HEK293 (cell line): Measurements from ENCODE around the gene DNAAF8.

Experiments
- BCL11A ChIP-seq: fragments of 450-650 bp; formaldehyde crosslinking; IDR thresholded peaks from 2 replicates; pipeline ENCODE4 v1.5.1; 2016; ENCODE audit warnings: low read depth, missing biosample characterization, missing genetic modification characterization
- BCL11B ChIP-seq: fragments of 450-650 bp; formaldehyde crosslinking; IDR thresholded peaks from 2 replicates; pipeline ENCODE4 v1.5.1; 2016; ENCODE audit warnings: low read depth, missing biosample characterization, missing genetic modification characterization
- GLI2 ChIP-seq: fragments of 450-650 bp; formaldehyde crosslinking; IDR thresholded peaks from 2 replicates; pipeline ENCODE4; 2017; ENCODE audit warnings: missing biosample characterization, missing genetic modification characterization, low read depth, borderline replicate concordance
- KLF16 ChIP-seq: fragments of 450-650 bp; formaldehyde crosslinking; IDR thresholded peaks from 2 replicates; pipeline ENCODE4 v1.5.1; 2017; ENCODE audit warnings: missing biosample characterization, missing genetic modification characterization
- SALL2 ChIP-seq: fragments of 450-650 bp; formaldehyde crosslinking; IDR thresholded peaks from 2 replicates; pipeline ENCODE4 v1.5.0; 2017; ENCODE audit warnings: missing biosample characterization, mild to moderate bottlenecking, missing genetic modification characterization, borderline replicate concordance
- SCRT1 ChIP-seq: fragments of 450-650 bp; formaldehyde crosslinking; IDR thresholded peaks from 2 replicates; pipeline ENCODE4 v1.5.1; 2016; ENCODE audit warnings: missing biosample characterization, missing genetic modification characterization, borderline replicate concordance
- SP2 ChIP-seq: fragments of 450-650 bp; formaldehyde crosslinking; IDR thresholded peaks from 2 replicates; pipeline ENCODE4 v1.5.1; 2016; ENCODE audit warnings: missing biosample characterization, missing genetic modification characterization
- SP3 ChIP-seq: fragments of 450-650 bp; formaldehyde crosslinking; IDR thresholded peaks from 2 replicates; pipeline ENCODE4 v1.5.1; 2016; ENCODE audit warnings: missing biosample characterization, missing genetic modification characterization
- YY2 ChIP-seq: fragments of 450-650 bp; formaldehyde crosslinking; IDR thresholded peaks from 2 replicates; pipeline ENCODE4 v1.5.1; 2016; ENCODE audit warnings: missing biosample characterization, missing genetic modification characterization
- ZBTB8A ChIP-seq: fragments of 450-650 bp; formaldehyde crosslinking; IDR thresholded peaks from 2 replicates; pipeline ENCODE4 v1.5.1; 2016; ENCODE audit warnings: missing biosample characterization, missing genetic modification characterization
- ZNF214 ChIP-seq: fragments of 450-650 bp; formaldehyde crosslinking; IDR thresholded peaks from 2 replicates; pipeline ENCODE4 v1.5.1; 2017; ENCODE audit warnings: missing biosample characterization, mild to moderate bottlenecking, missing genetic modification characterization, borderline replicate concordance
- ZNF266 ChIP-seq: fragments of 450-650 bp; formaldehyde crosslinking; IDR thresholded peaks from 2 replicates; pipeline ENCODE4 v1.5.1; 2016; ENCODE audit warnings: missing biosample characterization, missing genetic modification characterization, low read depth
- ZNF302 ChIP-seq: fragments of 450-650 bp; formaldehyde crosslinking; IDR thresholded peaks from 2 replicates; pipeline ENCODE4 v1.5.1; 2016; ENCODE audit warnings: missing biosample characterization, missing genetic modification characterization, low read depth
- ZNF37A ChIP-seq: fragments of 450-650 bp; IDR thresholded peaks from 2 replicates; pipeline ENCODE4 v1.5.1; 2018; ENCODE audit warnings: missing biosample characterization, missing genetic modification characterization
- ZNF394 ChIP-seq: fragments of 450-650 bp; formaldehyde crosslinking; IDR thresholded peaks from 2 replicates; pipeline ENCODE4 v1.5.1; 2016; ENCODE audit warnings: missing biosample characterization, missing genetic modification characterization, mild to moderate bottlenecking, moderate library complexity, borderline replicate concordance
- ZNF48 ChIP-seq: fragments of 450-650 bp; formaldehyde crosslinking; IDR thresholded peaks from 2 replicates; pipeline ENCODE4 v1.5.1; 2016; ENCODE audit warnings: missing biosample characterization, missing genetic modification characterization
- ZNF530 ChIP-seq: fragments of 450-650 bp; formaldehyde crosslinking; IDR thresholded peaks from 2 replicates; pipeline ENCODE4 v1.5.1; 2016; ENCODE audit warnings: low read depth, missing biosample characterization, missing genetic modification characterization
- ZNF600 ChIP-seq: fragments of 450-650 bp; formaldehyde crosslinking; IDR thresholded peaks from 2 replicates; pipeline ENCODE4 v1.5.1; 2016; ENCODE audit warnings: missing biosample characterization, missing genetic modification characterization
- ZNF610 ChIP-seq: fragments of 450-650 bp; formaldehyde crosslinking; IDR thresholded peaks from 2 replicates; pipeline ENCODE4 v1.5.1; 2016; ENCODE audit warnings: missing biosample characterization, missing genetic modification characterization, borderline replicate concordance
- ZNF747 ChIP-seq: fragments of 450-650 bp; formaldehyde crosslinking; IDR thresholded peaks from 2 replicates; pipeline ENCODE4 v1.5.1; 2016; ENCODE audit warnings: missing biosample characterization, missing genetic modification characterization
- ZNF792 ChIP-seq: fragments of 450-650 bp; formaldehyde crosslinking; IDR thresholded peaks from 2 replicates; pipeline ENCODE4 v1.5.1; 2016; ENCODE audit warnings: missing biosample characterization, missing genetic modification characterization
- ZNF837 ChIP-seq: fragments of 450-650 bp; formaldehyde crosslinking; IDR thresholded peaks from 2 replicates; pipeline ENCODE4 v1.5.1; 2016; ENCODE audit warnings: missing biosample characterization, missing genetic modification characterization
- ZNF843 ChIP-seq: fragments of 450-650 bp; formaldehyde crosslinking; IDR thresholded peaks from 2 replicates; pipeline ENCODE4 v1.5.1; 2016; ENCODE audit warnings: missing biosample characterization, missing genetic modification characterization
- ZSCAN16 ChIP-seq: fragments of 450-650 bp; formaldehyde crosslinking; IDR thresholded peaks from 2 replicates; pipeline ENCODE4 v1.5.1; 2016; ENCODE audit warnings: missing biosample characterization, missing genetic modification characterization
- ZSCAN30 ChIP-seq: fragments of 450-650 bp; IDR thresholded peaks from 2 replicates; pipeline ENCODE4 v1.5.1; 2018; ENCODE audit warnings: missing biosample characterization, mild to moderate bottlenecking, missing genetic modification characterization, moderate library complexity
- ZXDB ChIP-seq: fragments of 450-650 bp; formaldehyde crosslinking; IDR thresholded peaks from 2 replicates; pipeline ENCODE4 v1.5.1; 2016; ENCODE audit warnings: missing biosample characterization, missing genetic modification characterization
- TF ChIP-seq, protein P1 (sequence below): fragments of 450-650 bp; formaldehyde crosslinking; IDR thresholded peaks from 2 replicates; pipeline ENCODE4 v1.5.1; 2016; ENCODE audit warnings: missing biosample characterization, missing genetic modification characterization
- TF ChIP-seq, protein P2 (sequence below): fragments of 450-650 bp; formaldehyde crosslinking; IDR thresholded peaks from 2 replicates; pipeline ENCODE4 v1.5.1; 2016; ENCODE audit warnings: missing biosample characterization, missing genetic modification characterization
- TF ChIP-seq, protein P3 (sequence below): fragments of 450-650 bp; formaldehyde crosslinking; IDR thresholded peaks from 2 replicates; pipeline ENCODE4 v1.5.1; 2016; ENCODE audit warnings: missing biosample characterization, missing genetic modification characterization
- TF ChIP-seq, protein P4 (sequence below): fragments of 450-650 bp; formaldehyde crosslinking; IDR thresholded peaks from 2 replicates; pipeline ENCODE4 v1.5.1; 2017; ENCODE audit warnings: missing biosample characterization, missing genetic modification characterization

DNAAF8 gene

GRCh38 chr16:4693296-4693955 is 40.9 kb upstream of the DNAAF8 start, which contains the start of gene NUDT16L1 (continued):
- TF ChIP-seq SCRT1 (tag by site-specific recombination): no peak
- peak; percentile 90 for TF ChIP-seq SP2 (tag by site-specific recombination)
- peak; percentile 11; the same call in 1 of the 2 replicates for TF ChIP-seq ZNF843 (tag by site-specific recombination)
- TF ChIP-seq ZNF214: no peak
- 0 out of 2 replicates have a peak, but pooled peaks have one; percentile 12 for TF ChIP-seq KLF16 (tag by site-specific recombination)
- TF ChIP-seq, protein P1, sequence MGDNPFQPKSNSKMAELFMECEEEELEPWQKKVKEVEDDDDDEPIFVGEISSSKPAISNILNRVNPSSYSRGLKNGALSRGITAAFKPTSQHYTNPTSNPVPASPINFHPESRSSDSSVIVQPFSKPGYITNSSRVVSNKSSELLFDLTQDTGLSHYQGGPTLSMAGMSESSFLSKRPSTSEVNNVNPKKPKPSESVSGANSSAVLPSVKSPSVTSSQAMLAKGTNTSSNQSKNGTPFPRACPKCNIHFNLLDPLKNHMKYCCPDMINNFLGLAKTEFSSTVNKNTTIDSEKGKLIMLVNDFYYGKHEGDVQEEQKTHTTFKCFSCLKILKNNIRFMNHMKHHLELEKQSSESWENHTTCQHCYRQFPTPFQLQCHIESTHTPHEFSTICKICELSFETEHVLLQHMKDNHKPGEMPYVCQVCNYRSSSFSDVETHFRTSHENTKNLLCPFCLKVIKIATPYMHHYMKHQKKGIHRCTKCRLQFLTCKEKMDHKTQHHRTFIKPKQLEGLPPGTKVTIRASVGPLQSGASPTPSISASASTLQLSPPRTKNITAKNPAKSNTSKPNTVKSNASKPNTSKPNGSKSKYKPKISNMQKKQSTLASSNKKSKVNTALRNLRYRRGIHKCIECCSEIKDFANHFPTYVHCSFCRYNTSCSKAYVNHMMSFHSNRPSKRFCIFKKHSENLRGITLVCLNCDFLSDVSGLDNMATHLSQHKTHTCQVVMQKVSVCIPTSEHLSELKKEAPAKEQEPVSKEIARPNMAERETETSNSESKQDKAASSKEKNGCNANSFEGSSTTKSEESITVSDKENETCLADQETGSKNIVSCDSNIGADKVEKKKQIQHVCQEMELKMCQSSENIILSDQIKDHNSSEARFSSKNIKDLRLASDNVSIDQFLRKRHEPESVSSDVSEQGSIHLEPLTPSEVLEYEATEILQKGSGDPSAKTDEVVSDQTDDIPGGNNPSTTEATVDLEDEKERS: no peak
- TF ChIP-seq ZNF37A: no peak
- TF ChIP-seq ZNF48 (tag by site-specific recombination): no peak
- TF ChIP-seq ZSCAN30 (tag by site-specific recombination): 0 out of 2 replicates have a peak, but pooled peaks have one; percentile 16
- TF ChIP-seq ZNF600: peak; percentile 65; the same call in 1 of the 2 replicates
- TF ChIP-seq ZSCAN16 (tag by site-specific recombination): no peak
- no peak for TF ChIP-seq ZNF266 (tag by site-specific recombination)
- TF ChIP-seq ZNF792 (tag by site-specific recombination): no peak
- no peak for TF ChIP-seq ZNF837
- TF ChIP-seq SP3 (tag by site-specific recombination): peak; percentile 39; the same call in 1 of the 2 replicates
- TF ChIP-seq GLI2: no peak
- TF ChIP-seq, protein P2, sequence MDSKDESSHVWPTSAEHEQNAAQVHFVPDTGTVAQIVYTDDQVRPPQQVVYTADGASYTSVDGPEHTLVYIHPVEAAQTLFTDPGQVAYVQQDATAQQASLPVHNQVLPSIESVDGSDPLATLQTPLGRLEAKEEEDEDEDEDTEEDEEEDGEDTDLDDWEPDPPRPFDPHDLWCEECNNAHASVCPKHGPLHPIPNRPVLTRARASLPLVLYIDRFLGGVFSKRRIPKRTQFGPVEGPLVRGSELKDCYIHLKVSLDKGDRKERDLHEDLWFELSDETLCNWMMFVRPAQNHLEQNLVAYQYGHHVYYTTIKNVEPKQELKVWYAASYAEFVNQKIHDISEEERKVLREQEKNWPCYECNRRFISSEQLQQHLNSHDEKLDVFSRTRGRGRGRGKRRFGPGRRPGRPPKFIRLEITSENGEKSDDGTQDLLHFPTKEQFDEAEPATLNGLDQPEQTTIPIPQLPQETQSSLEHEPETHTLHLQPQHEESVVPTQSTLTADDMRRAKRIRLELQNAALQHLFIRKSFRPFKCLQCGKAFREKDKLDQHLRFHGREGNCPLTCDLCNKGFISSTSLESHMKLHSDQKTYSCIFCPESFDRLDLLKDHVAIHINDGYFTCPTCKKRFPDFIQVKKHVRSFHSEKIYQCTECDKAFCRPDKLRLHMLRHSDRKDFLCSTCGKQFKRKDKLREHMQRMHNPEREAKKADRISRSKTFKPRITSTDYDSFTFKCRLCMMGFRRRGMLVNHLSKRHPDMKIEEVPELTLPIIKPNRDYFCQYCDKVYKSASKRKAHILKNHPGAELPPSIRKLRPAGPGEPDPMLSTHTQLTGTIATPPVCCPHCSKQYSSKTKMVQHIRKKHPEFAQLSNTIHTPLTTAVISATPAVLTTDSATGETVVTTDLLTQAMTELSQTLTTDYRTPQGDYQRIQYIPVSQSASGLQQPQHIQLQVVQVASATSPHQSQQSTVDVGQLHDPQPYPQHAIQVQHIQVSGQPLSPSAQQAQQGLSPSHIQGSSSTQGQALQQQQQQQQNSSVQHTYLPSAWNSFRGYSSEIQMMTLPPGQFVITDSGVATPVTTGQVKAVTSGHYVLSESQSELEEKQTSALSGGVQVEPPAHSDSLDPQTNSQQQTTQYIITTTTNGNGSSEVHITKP: peak; percentile 64; the same call in 1 of the 2 replicates
- TF ChIP-seq, protein P3, sequence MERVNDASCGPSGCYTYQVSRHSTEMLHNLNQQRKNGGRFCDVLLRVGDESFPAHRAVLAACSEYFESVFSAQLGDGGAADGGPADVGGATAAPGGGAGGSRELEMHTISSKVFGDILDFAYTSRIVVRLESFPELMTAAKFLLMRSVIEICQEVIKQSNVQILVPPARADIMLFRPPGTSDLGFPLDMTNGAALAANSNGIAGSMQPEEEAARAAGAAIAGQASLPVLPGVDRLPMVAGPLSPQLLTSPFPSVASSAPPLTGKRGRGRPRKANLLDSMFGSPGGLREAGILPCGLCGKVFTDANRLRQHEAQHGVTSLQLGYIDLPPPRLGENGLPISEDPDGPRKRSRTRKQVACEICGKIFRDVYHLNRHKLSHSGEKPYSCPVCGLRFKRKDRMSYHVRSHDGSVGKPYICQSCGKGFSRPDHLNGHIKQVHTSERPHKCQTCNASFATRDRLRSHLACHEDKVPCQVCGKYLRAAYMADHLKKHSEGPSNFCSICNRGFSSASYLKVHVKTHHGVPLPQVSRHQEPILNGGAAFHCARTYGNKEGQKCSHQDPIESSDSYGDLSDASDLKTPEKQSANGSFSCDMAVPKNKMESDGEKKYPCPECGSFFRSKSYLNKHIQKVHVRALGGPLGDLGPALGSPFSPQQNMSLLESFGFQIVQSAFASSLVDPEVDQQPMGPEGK (tag by site-specific recombination): no peak; the same call in none of the 2 replicates
- TF ChIP-seq, protein P4, sequence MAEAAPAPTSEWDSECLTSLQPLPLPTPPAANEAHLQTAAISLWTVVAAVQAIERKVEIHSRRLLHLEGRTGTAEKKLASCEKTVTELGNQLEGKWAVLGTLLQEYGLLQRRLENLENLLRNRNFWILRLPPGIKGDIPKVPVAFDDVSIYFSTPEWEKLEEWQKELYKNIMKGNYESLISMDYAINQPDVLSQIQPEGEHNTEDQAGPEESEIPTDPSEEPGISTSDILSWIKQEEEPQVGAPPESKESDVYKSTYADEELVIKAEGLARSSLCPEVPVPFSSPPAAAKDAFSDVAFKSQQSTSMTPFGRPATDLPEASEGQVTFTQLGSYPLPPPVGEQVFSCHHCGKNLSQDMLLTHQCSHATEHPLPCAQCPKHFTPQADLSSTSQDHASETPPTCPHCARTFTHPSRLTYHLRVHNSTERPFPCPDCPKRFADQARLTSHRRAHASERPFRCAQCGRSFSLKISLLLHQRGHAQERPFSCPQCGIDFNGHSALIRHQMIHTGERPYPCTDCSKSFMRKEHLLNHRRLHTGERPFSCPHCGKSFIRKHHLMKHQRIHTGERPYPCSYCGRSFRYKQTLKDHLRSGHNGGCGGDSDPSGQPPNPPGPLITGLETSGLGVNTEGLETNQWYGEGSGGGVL: no peak
- no peak for TF ChIP-seq SALL2 (tag by site-specific recombination)
- no peak for TF ChIP-seq BCL11B (tag by site-specific recombination)
- no peak for TF ChIP-seq ZNF394
- no peak for TF ChIP-seq ZNF747 (tag by site-specific recombination)
- TF ChIP-seq ZXDB: 0 out of 2 replicates have a peak, but pooled peaks have one; percentile 11
- TF ChIP-seq ZNF302 (tag by site-specific recombination): no peak
- TF ChIP-seq ZNF530: no peak
- TF ChIP-seq BCL11A (tag by site-specific recombination): no peak
- peak; percentile 20; the same call in 1 of the 2 replicates for TF ChIP-seq YY2 (tag by site-specific recombination)
- TF ChIP-seq ZNF610 (tag by site-specific recombination): no peak
- TF ChIP-seq ZBTB8A (tag by site-specific recombination): peak; percentile 75
